GM10266 (cell line): ENCODE measurements around the gene FBLN2.

ENCODE experiments used
- DNase-seq: peaks from one replicate; pipeline ENCODE4 v3.0.0; 2012; ENCODE audit errors: extremely low spot score
- CTCF ChIP-seq: IDR thresholded peaks from 2 replicates; pipeline ENCODE4 v1.5.1; 2012; ENCODE audit warnings: mild to moderate bottlenecking, low read depth; ENCODE audit not compliant: control insufficient read depth, insufficient read depth; ENCODE audit errors: missing control alignments

The FBLN2 gene

GRCh38 chr3:13617981-13618380 lies 69.1 kb downstream of the FBLN2 start:
- TF ChIP-seq CTCF: no peak
- no peak for DNase-seq

GRCh38 chr3:13618836-13619235 lies 69.9 kb downstream of the FBLN2 start:
- DNase-seq: no peak
- TF ChIP-seq CTCF: no peak

GRCh38 chr3:13619661-13620230 lies 70.8 kb downstream of the FBLN2 start:
- no peak for DNase-seq
- no peak for TF ChIP-seq CTCF

GRCh38 chr3:13620281-13620680 lies 71.4 kb downstream of the FBLN2 start:
- no peak for DNase-seq
- TF ChIP-seq CTCF: no peak

- TF ChIP-seq CTCF: no peak
- DNase-seq: no peak
Measured at GRCh38 chr3:13620776-13621365, 71.9 kb downstream of the FBLN2 start.

- DNase-seq: no peak
- TF ChIP-seq CTCF: no peak
Measured at GRCh38 chr3:13621381-13622221, 72.7 kb downstream of the FBLN2 start.

- no peak for TF ChIP-seq CTCF
- DNase-seq: no peak
Measured at GRCh38 chr3:13622356-13622755, 73.4 kb downstream of the FBLN2 start.
